Smooth muscle cell (in vitro differentiated cells): ENCODE measurements around the gene GLIPR1L1. TPM values are rescaled to one million over a fixed set of nuclear protein-coding genes. Genes with fewer than 3 reads are reported as not detected.

Experiments
- DNase-seq: peaks from one replicate; lab custom pipeline; 2025; ENCODE audit not compliant: unreplicated experiment; lab: John Stamatoyannopoulos, UW
- H2AFZ ChIP-seq: fragments of 200-600 bp; sonication (generic); 2 replicates; pipeline ENCODE4 v1.6.0; 2016; ENCODE audit warnings: antibody characterized with exemption, low read depth, mild to moderate bottlenecking
- H3F3A ChIP-seq: fragments of 200-600 bp; sonication (generic); 2 replicates; pipeline ENCODE4 v1.6.0; 2017; ENCODE audit warnings: antibody characterized with exemption, low read depth
- H3K27ac ChIP-seq: fragments of 200-600 bp; sonication (generic); 2 replicates; pipeline ENCODE4 v1.5.1; 2016; ENCODE audit warnings: low read depth, mild to moderate bottlenecking
- H3K27me3 ChIP-seq: fragments of 200-600 bp; sonication (generic); 2 replicates; pipeline ENCODE4 v1.6.1; 2016; ENCODE audit warnings: low read depth, mild to moderate bottlenecking
- H3K36me3 ChIP-seq: fragments of 200-600 bp; sonication (generic); 2 replicates; pipeline ENCODE4 v1.5.1; 2016; ENCODE audit warnings: low read depth
- H3K4me1 ChIP-seq: fragments of 200-600 bp; sonication (generic); 2 replicates; pipeline ENCODE4 v1.5.1; 2016; ENCODE audit warnings: low read depth
- H3K4me2 ChIP-seq: fragments of 200-600 bp; sonication (generic); 2 replicates; pipeline ENCODE4 v1.6.0; 2016; ENCODE audit warnings: mild to moderate bottlenecking
- H3K4me3 ChIP-seq: fragments of 200-600 bp; sonication (generic); 2 replicates; pipeline ENCODE4 v1.5.1; 2016; ENCODE audit warnings: mild to moderate bottlenecking
- H3K79me2 ChIP-seq: fragments of 200-600 bp; sonication (generic); 2 replicates; pipeline ENCODE4 v1.6.0; 2016; ENCODE audit warnings: low read depth, mild to moderate bottlenecking
- H3K9ac ChIP-seq: fragments of 200-600 bp; sonication (generic); 2 replicates; pipeline ENCODE4 v1.6.0; 2016; ENCODE audit warnings: low read depth
- H3K9me3 ChIP-seq: fragments of 200-600 bp; sonication (generic); replicated peaks from 2 replicates; pipeline ENCODE4 v1.5.1; 2016; ENCODE audit warnings: low read depth
- H4K20me1 ChIP-seq: fragments of 200-600 bp; sonication (generic); 2 replicates; pipeline ENCODE4 v1.6.0; 2016; ENCODE audit warnings: low read depth
- CTCF ChIP-seq: fragments of 200-600 bp; sonication (generic); IDR thresholded peaks from 2 replicates; pipeline ENCODE4 v1.5.1; 2017; ENCODE audit warnings: borderline replicate concordance, mild to moderate bottlenecking, antibody characterized with exemption; ENCODE audit not compliant: insufficient read depth, poor library complexity, severe bottlenecking
- WGBS: methylation state at CpG from one replicate; pipeline ENCODE4 v1.1.7; 2016; ENCODE audit warnings: low lambda C conversion rate; 5-methylcytosine and 5-hydroxymethylcytosine counted together
- polyA plus RNA-seq: library from polyadenylated mRNA; unstranded; fragments of >200 nt; fragmentation: Nextera tagmentation; extraction: Ambion mirVana; gene quantifications from 2 replicates; pipeline ENCODE4 v1.2.1, GENCODE V29; 2016
- total RNA-seq: library from RNA; depleted of rRNA; stranded (reverse); fragments of >200 nt; gene quantifications from 2 replicates; pipeline ENCODE4 v1.2.3, GENCODE V29; 2014

Gene GLIPR1L1
- total and polyA plus RNA-seq, 2 experiments from 2014 or later = not detected

DNA sequence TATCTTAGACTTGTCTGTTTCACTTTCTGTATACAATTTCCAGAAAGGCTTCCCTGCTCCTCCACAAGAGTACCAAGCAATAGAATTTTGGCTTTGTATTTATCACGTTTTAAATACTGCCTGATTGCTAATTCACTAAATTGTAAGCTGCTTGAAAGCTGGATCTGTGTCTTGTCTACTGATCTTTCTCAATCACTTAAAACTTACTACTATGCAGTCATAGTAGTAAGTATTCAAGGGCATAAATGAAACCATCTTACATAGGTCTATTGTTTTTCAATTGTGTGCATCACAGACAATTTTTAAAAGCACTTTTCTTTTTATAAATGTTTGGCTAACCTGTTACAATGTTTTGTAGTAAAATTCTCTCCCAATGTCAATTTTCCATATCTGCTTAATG is 55.2 kb downstream of the GLIPR1L1 start:
- peak overlapping the region; percentile 99 for H2AFZ ChIP-seq
- no peak overlapping the region for H3K9ac ChIP-seq
- no peaks in the 10 kb centered on the region for H3K27me3 ChIP-seq
- DNase-seq = no peak
- H3K27ac ChIP-seq = peak overlapping the region; percentile 56
- no peaks in the 10 kb centered on the region for H4K20me1 ChIP-seq
- no peaks in the 10 kb centered on the region for H3K4me1 ChIP-seq
- peak overlapping the region; percentile 63 for H3K4me3 ChIP-seq
- H3K4me2 ChIP-seq = peak overlapping the region; percentile 82
- no peaks in the 10 kb centered on the region for H3K36me3 ChIP-seq
- no peaks in the 10 kb centered on the region for H3K79me2 ChIP-seq
- TF ChIP-seq CTCF = no peak
- no peaks in the 10 kb centered on the region for H3F3A ChIP-seq
- 69% methylated on average over 1 of the region's 1 CpG for WGBS
- H3K9me3 ChIP-seq = no peaks in the 10 kb centered on the region

GRCh38 chr12:75390156-75390898 is 55.9 kb downstream of the GLIPR1L1 start:
- Histone ChIP-seq H3K4me2 (peak overlapping the region; percentile 82), H4K20me1 (no peaks in the 10 kb centered on the region), H3K9ac (peak overlapping the region; percentile 57), H3K9me3 (no peaks in the 10 kb centered on the region), H3K36me3 (no peaks in the 10 kb centered on the region), H3K4me1 (no peaks in the 10 kb centered on the region), H3K27me3 (no peaks in the 10 kb centered on the region), H3K4me3 (peak overlapping the region; percentile 63), H3F3A (no peaks in the 10 kb centered on the region), H3K79me2 (no peaks in the 10 kb centered on the region), H3K27ac (peak overlapping the region; percentile 56), H2AFZ (peak overlapping the region; percentile 99)
- 65% methylated on average over 6 of the region's 6 CpGs for WGBS
- DNase-seq = no peak
- no peak for TF ChIP-seq CTCF

- H3K9ac ChIP-seq = peak within 1 kb of the TSS; percentile 57
- H3F3A ChIP-seq = no peaks in the 10 kb centered on the region
- peak within 1 kb of the TSS; percentile 63 for H3K4me3 ChIP-seq
- H3K36me3 ChIP-seq = no peaks in the 10 kb centered on the region
- H3K27me3 ChIP-seq = no peaks in the 10 kb centered on the region
- no peaks in the 10 kb centered on the region for H3K9me3 ChIP-seq
- no peaks in the 10 kb centered on the region for H3K79me2 ChIP-seq
- DNase-seq = peak; percentile 61
- H3K27ac ChIP-seq = peak within 1 kb of the TSS; percentile 64
- TF ChIP-seq CTCF = peak; percentile 71
- H3K4me1 ChIP-seq = no peaks in the 10 kb centered on the region
- no peaks in the 10 kb centered on the region for H4K20me1 ChIP-seq
- WGBS = 6% methylated on average over 34 of the region's 36 CpGs
- H3K4me2 ChIP-seq = peak within 1 kb of the TSS; percentile 82
- H2AFZ ChIP-seq = peak within 1 kb of the TSS; percentile 99
These were observed 56.5 kb downstream of the GLIPR1L1 start, which contains the start of gene GLIPR1L2 for GRCh38 chr12:75390899-75391538. GLIPR1L2 (plus strand) TSS chr12:75391089; CDS start chr12:75391117, 28 bp downstream.
